Right ventricle myocardium superior (tissue), 1 donor: ENCODE measurements around the gene GRIP2. TPM values are rescaled to one million over a fixed set of nuclear protein-coding genes. Genes with fewer than 3 reads are reported as not detected.

ENCODE experiments used
- ATAC-seq: fragments of 200-7000 bp; cut with Tn5 transposase; one replicate; pipeline ENCODE4 v1.9.1; 2020; ENCODE audit warnings: mild to moderate bottlenecking; ENCODE audit not compliant: poor library complexity
- DNase-seq: peaks from one replicate; pipeline ENCODE4 v3.0.0-alpha.2; 2020
- intact Hi-C: fragments of 100-400 bp; cut with DNase I; formaldehyde crosslinking; loops from one replicate; pipeline ENCODE4 v1.11.2; 2022
- total RNA-seq: library from RNA; stranded (reverse); fragmentation: NEBNext Ultra II Directional; extraction: Animal tissue kit (Norgen Biotek cat#: 25700); gene quantifications from one replicate; pipeline ENCODE4 v1.2.1, GENCODE V29; 2021
- donor health status: DM: no; HTN: yes; CAD: no; lungs with severe emphysema.

The GRIP2 gene
- total RNA-seq, 1 donor from 2014 or later: 40.1 TPM

- intact Hi-C loops: loop anchor here (10.0 kb wide), 1 partner anchor 48 kb away; the partner anchor contains the start of gene SLC6A6
- ATAC-seq (peak; percentile 93), DNase-seq (peak; percentile 92)
Measured at GRCh38 chr3:14452740-14453710, 87.1 kb downstream of the GRIP2 start.

- DNase-seq (peak; percentile 73), ATAC-seq (peak; percentile 63)
- intact Hi-C loops: loop anchor here (10.0 kb wide), 1 partner anchor 47 kb away; the partner anchor contains the start of gene SLC6A6
Measured at GRCh38 chr3:14451844-14452739, 88.0 kb downstream of the GRIP2 start.

- no peak for DNase-seq
- intact Hi-C loops: loop anchor here (10.0 kb wide), 1 partner anchor 46 kb away; the partner anchor contains the start of gene SLC6A6
- ATAC-seq: no peak
Measured at GRCh38 chr3:14450922-14451606, 89.1 kb downstream of the GRIP2 start.

GRCh38 chr3:14450506-14450905 lies 89.6 kb downstream of the GRIP2 start:
- DNase-seq (no peak), ATAC-seq (no peak)
- intact Hi-C loops: loop anchor here (10.0 kb wide), 1 partner anchor 46 kb away; the partner anchor contains the start of gene SLC6A6

DNA sequence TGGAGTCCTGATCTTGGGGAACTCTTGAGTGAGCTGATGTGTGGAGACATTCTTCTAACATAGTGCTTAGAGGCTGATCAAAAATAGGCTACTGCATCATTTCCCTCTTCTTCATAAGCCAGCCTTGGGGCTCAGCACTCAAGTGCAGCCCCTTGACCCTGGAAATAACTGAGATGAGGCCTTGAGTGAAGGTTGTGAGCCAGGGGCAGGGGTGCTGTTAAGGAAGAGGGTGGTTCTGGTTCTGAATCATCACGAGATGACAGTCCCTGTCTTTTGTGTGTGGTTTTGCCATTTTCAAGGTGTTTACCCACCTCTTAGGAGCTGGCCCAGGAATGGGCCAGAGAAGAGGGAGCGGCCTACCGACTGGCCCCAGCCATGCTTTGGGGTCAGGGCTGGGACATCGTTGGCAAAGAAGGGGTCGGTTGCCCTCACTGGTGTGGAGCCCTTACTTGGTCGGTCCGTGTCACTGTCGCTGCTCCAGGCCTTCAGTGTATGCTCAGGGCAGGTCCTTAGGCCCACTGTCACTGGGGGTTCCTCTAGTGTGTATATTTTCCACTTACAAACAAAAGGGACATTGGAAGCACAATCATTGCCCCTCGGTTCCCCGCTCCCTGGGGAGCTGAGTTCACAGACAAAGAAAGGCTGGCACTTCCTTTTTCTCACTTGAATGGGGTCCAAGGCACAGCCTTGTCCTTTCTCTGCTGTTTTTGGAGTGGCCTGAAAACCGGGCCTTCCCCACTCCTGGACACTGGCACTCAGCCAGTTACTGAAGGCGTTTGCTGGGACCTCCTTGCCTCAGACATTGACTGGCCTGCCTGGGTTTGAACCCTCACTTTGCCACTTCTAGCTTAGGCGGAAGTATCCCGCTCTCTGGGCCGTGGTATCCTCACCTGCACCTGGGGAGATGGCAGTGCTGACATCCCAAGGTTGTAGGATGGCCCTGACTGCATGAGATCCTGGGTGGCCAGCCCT lies 91.1 kb downstream of the GRIP2 start:
- DNase-seq: no peak
- intact Hi-C loops: no loop called here
- no peak for ATAC-seq

- no peak for ATAC-seq
- no peak for DNase-seq
- intact Hi-C loops: no loop called here
Measured at GRCh38 chr3:14448063-14448462, 92.1 kb downstream of the GRIP2 start.

DNA sequence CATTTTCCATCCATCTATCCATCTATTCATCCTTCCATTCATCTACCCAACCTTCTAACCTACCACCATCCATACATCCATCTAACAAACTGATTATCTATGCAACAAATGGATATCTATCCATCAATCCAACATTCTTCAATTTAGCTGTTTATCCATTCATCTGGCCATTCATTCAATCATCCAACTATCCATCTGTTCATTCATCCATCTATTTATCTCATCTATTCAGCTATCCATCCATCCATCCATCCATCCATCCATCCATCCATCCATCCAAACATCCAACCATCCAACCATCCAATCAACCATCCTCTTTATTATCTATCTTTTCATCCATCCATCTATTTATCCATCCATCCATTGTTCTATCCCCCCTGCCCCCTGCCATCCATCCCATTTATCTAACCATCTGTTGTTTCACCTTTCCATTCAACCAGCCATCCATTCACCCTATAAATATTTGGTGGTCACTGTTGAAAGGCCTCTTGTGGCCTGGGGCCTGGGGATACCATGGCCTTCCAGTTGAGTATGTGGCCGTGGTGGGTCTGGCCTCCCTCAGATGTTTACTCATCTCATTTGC lies 93.1 kb downstream of the GRIP2 start:
- DNase-seq (no peak), ATAC-seq (no peak)
- intact Hi-C loops: no loop called here

DNA sequence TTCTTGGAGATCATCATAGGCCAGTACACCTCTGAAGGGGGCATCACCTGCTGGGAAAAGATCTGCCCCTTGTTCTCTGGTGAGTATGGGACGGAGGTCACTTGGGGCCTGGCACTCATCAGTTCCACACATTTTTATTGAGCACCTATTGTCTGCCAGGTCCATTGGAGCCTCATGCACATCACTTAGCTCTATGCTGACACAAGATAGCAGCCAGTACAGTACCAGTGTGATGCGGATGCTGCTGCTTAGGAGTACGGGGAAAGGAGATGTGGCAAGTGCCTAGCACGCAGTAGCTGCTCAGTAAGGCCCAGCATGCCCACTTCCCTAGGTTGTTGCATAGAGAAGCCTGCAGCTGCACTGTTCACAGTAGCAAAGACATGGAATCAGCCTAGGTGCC lies 94.4 kb downstream of the GRIP2 start:
- ATAC-seq: no peak
- intact Hi-C loops: no loop called here
- no peak for DNase-seq

GRCh38 chr3:14444380-14444779 lies 95.8 kb downstream of the GRIP2 start:
- DNase-seq (no peak), ATAC-seq (no peak)
- intact Hi-C loops: no loop called here

- intact Hi-C loops: no loop called here
- ATAC-seq: no peak
- no peak for DNase-seq
Measured at GRCh38 chr3:14441920-14442300, 98.2 kb downstream of the GRIP2 start.

GRCh38 chr3:14441240-14441919 lies 98.8 kb downstream of the GRIP2 start:
- ATAC-seq: peak; percentile 22
- DNase-seq: peak; percentile 69
- intact Hi-C loops: no loop called here

GRCh38 chr3:14440531-14441239 lies 99.5 kb downstream of the GRIP2 start:
- ATAC-seq: no peak
- DNase-seq: no peak
- intact Hi-C loops: no loop called here

DNA sequence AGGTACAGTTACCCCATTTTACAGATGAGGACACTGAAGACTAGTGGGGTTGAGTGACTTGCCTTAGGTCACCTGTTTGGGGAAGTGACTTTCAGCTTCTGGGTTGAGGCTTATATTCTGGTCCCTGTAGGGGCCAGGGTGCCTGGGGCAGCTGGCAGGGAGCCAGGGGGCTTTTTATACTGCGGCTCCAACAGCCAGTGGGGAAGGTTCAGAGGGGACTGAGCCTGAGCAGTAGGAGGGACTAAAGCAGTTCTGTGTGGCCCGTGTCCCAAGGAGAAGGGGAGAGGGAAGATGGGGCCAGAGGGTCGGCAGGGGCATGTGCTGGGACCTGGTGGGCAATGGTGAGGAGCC lies 100.0 kb downstream of the GRIP2 start:
- no peak for ATAC-seq
- intact Hi-C loops: no loop called here
- no peak for DNase-seq

- peak; percentile 90 for DNase-seq
- peak; percentile 72 for ATAC-seq
- intact Hi-C loops: no loop called here
Measured at GRCh38 chr3:14439501-14440167, 100.5 kb downstream of the GRIP2 start.
